Measurements from ENCODE around the gene SUN5.

DNA sequence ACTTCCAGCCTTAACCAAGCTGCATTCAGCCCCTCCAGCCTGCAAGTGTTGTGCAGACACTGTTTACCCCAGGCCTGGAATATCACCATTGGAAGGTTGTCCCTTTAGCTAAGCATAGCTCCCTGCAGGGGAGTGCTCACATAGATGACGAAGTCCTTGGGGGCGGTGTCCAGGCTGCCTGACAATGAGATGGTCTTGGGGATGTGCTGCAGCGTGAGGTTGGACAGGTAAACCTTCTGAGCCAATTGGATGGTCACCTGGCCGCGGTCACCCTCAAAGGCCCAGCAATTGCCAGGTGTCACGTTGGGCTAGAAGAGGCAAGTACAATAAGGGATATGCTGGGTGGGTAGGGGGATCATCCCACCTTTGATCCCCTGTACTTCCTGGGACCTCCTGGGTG is 18.6 kb downstream of the SUN5 start:
- TF ChIP-seq, protein P1, sequence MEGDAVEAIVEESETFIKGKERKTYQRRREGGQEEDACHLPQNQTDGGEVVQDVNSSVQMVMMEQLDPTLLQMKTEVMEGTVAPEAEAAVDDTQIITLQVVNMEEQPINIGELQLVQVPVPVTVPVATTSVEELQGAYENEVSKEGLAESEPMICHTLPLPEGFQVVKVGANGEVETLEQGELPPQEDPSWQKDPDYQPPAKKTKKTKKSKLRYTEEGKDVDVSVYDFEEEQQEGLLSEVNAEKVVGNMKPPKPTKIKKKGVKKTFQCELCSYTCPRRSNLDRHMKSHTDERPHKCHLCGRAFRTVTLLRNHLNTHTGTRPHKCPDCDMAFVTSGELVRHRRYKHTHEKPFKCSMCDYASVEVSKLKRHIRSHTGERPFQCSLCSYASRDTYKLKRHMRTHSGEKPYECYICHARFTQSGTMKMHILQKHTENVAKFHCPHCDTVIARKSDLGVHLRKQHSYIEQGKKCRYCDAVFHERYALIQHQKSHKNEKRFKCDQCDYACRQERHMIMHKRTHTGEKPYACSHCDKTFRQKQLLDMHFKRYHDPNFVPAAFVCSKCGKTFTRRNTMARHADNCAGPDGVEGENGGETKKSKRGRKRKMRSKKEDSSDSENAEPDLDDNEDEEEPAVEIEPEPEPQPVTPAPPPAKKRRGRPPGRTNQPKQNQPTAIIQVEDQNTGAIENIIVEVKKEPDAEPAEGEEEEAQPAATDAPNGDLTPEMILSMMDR (IDR thresholded peaks at IDR 0.05): no peak
- TF ChIP-seq POLR2A (IDR thresholded peaks at IDR 0.05): no peak
